B cell (primary cell): ENCODE measurements around the gene PELI1. TPM values are rescaled to one million over a fixed set of nuclear protein-coding genes. Genes with fewer than 3 reads are reported as not detected.

Source experiments
- ATAC-seq: fragments of 200-7000 bp; cut with Tn5 transposase; one replicate; pipeline ENCODE4 v1.10.0; 2021; ENCODE audit warnings: low read depth, mild to moderate bottlenecking, moderate number of reproducible peaks, moderate library complexity
- CTCF ChIA-PET: fragments of 350-600 bp; sonication (Branson Sonifier 250); formaldehyde crosslinking; loops from one replicate; lab custom pipeline; 2021; ENCODE audit warnings: antibody characterized with exemption, inconsistent platforms; lab: Charles Lee
- POLR2A ChIA-PET: fragments of 350-600 bp; sonication (Branson Sonifier 250); formaldehyde crosslinking; loops from one replicate; lab custom pipeline; 2021; ENCODE audit warnings: antibody characterized with exemption; lab: Charles Lee
- DNase-seq: peaks from one replicate; pipeline ENCODE4 v3.0.0; 2013
- H2AFZ ChIP-seq: 2 replicates; pipeline ENCODE4 v1.6.1; 2012; ENCODE audit warnings: mild to moderate bottlenecking, low read depth, low read length; ENCODE audit not compliant: insufficient read depth, poor library complexity, severe bottlenecking
- H3K27ac ChIP-seq, 2 donors: 1 replicate in 1 of 2; 2 replicates in 1 of 2; pipeline ENCODE4 v1.5.1; 2012 to 2013; ENCODE audit warnings: low read length in 2 of 2, mild to moderate bottlenecking in 2 of 2, moderate library complexity in 1 of 2
- H3K27me3 ChIP-seq, 4 experiments: fragments of 200-600 bp in 1 of 4; sonication (generic) in 1 of 4; replicated peaks in 1 of 4; 1 replicate in 2 of 4; 2 replicates in 2 of 4; pipeline versions ENCODE4 v1.6.1 to v1.7.0; 2013 to 2016; ENCODE audit warnings: low read length in 3 of 4, mild to moderate bottlenecking in 2 of 4, mixed read lengths in 1 of 4, moderate library complexity in 1 of 4; ENCODE audit not compliant: insufficient read depth in 4 of 4, control insufficient read depth in 3 of 4; ENCODE audit errors: control extremely low read depth in 1 of 4
- H3K36me3 ChIP-seq, 2 experiments: replicated peaks in 1 of 2; 1 replicate in 1 of 2; 2 replicates in 1 of 2; pipeline versions ENCODE4 v1.6.1 to v1.7.1; 2013; ENCODE audit warnings: low read length in 1 of 2; ENCODE audit not compliant: insufficient read depth in 2 of 2, control insufficient read depth in 1 of 2; ENCODE audit errors: control extremely low read depth in 1 of 2, extremely low read depth in 1 of 2
- H3K4me1 ChIP-seq, 2 donors: fragments of 200-600 bp in 1 of 2; sonication (generic) in 1 of 2; 1 replicate in 1 of 2; 2 replicates in 1 of 2; pipeline versions ENCODE4 v1.5.1 to v1.6.1; 2013 to 2017; ENCODE audit warnings: low read length in 2 of 2; ENCODE audit not compliant: control insufficient read depth in 2 of 2, insufficient read depth in 2 of 2
- H3K4me2 ChIP-seq: replicated peaks from 2 replicates; pipeline ENCODE3; 2012; ENCODE audit warnings: mild to moderate bottlenecking, low read depth, low read length; ENCODE audit not compliant: poor library complexity, severe bottlenecking
- H3K4me3 ChIP-seq, 5 experiments: fragments of 200-600 bp in 1 of 5; sonication (generic) in 1 of 5; 1 replicate in 3 of 5; 2 replicates in 2 of 5; pipeline versions ENCODE4 v1.5.1 to v1.7.0; 2011 to 2016; ENCODE audit warnings: low read length in 4 of 5, mild to moderate bottlenecking in 4 of 5, low read depth in 2 of 5, control low read depth in 1 of 5, moderate library complexity in 1 of 5; ENCODE audit not compliant: insufficient read depth in 1 of 5; ENCODE audit errors: control extremely low read depth in 1 of 5, extremely low read depth in 1 of 5
- H3K79me2 ChIP-seq: fragments of 200-600 bp; sonication (generic); one replicate; pipeline ENCODE4 v1.6.0; 2016; ENCODE audit warnings: low read length; ENCODE audit not compliant: control insufficient read depth, insufficient read depth
- H3K9ac ChIP-seq: fragments of 200-600 bp; sonication (generic); 2 replicates; pipeline ENCODE4 v1.6.1; 2017; ENCODE audit warnings: mild to moderate bottlenecking, low read length, moderate library complexity
- H3K9me3 ChIP-seq, 3 donors: one replicate each; pipeline versions ENCODE4 v1.6.1 to v1.7.1; 2013; ENCODE audit warnings: low read length in 2 of 3; ENCODE audit not compliant: control insufficient read depth in 2 of 3, insufficient read depth in 1 of 3; ENCODE audit errors: control extremely low read depth in 1 of 3
- H4K20me1 ChIP-seq: 2 replicates; pipeline ENCODE4 v1.6.0; 2012; ENCODE audit warnings: mild to moderate bottlenecking, low read length; ENCODE audit not compliant: insufficient read depth, control insufficient read depth, poor library complexity, severe bottlenecking
- H3K27ac Mint-ChIP-seq: one replicate; pipeline ENCODE4 v1.8.0; 2021; ENCODE audit warnings: mixed read lengths
- H3K27me3 Mint-ChIP-seq: one replicate; pipeline ENCODE4 v1.8.0; 2021; ENCODE audit warnings: mixed read lengths
- H3K4me1 Mint-ChIP-seq: one replicate; pipeline ENCODE4 v1.8.0; 2021; ENCODE audit warnings: mixed read lengths
- H3K4me3 Mint-ChIP-seq: one replicate; pipeline ENCODE4 v1.8.0; 2021; ENCODE audit warnings: mixed read lengths
- H3K9me3 Mint-ChIP-seq: one replicate; pipeline ENCODE4 v1.8.0; 2022; ENCODE audit warnings: mixed read lengths; ENCODE audit not compliant: insufficient read depth
- CTCF ChIP-seq: fragments of 200-600 bp; IDR thresholded peaks from one replicate; pipeline ENCODE4 v1.8.0; 2022; ENCODE audit warnings: antibody characterized with exemption, mild to moderate bottlenecking
- EZH2 ChIP-seq: IDR thresholded peaks from 2 replicates; pipeline ENCODE4 v1.6.1; 2012; ENCODE audit warnings: borderline replicate concordance, low read depth, mild to moderate bottlenecking, moderate library complexity, low read length; ENCODE audit not compliant: insufficient read depth, poor library complexity, severe bottlenecking
- WGBS: methylation state at CpG from one replicate; pipeline ENCODE4 v1.1.5; 2013; ENCODE audit warnings: missing lambda C conversion rate; ENCODE audit not compliant: insufficient coverage; 5-methylcytosine and 5-hydroxymethylcytosine counted together
- intact Hi-C: fragments of 100-400 bp; cut with micrococcal nuclease; formaldehyde crosslinking; loops from one replicate; pipeline ENCODE4 v1.10.0; 2022
- polyA plus RNA-seq: library from polyadenylated mRNA; depleted of rRNA; stranded (reverse); fragments of >200 nt; gene quantifications from 2 replicates; pipeline ENCODE4 v1.2.3, GENCODE V29; 2012
- total RNA-seq, 2 donors: library from RNA; stranded (reverse); fragments of 120-200 nt in 1 of 2; gene quantifications; 1 replicate in 1 of 2; 2 replicates in 1 of 2; pipeline versions ENCODE4 v1.2.3 to v1.2.4, GENCODE V29; 2013 to 2022

The PELI1 gene
- total and polyA plus RNA-seq, 2 donors (not counting 1 experiment from before 2014, with no cell fraction given), result 45.3 to 115 TPM

DNA sequence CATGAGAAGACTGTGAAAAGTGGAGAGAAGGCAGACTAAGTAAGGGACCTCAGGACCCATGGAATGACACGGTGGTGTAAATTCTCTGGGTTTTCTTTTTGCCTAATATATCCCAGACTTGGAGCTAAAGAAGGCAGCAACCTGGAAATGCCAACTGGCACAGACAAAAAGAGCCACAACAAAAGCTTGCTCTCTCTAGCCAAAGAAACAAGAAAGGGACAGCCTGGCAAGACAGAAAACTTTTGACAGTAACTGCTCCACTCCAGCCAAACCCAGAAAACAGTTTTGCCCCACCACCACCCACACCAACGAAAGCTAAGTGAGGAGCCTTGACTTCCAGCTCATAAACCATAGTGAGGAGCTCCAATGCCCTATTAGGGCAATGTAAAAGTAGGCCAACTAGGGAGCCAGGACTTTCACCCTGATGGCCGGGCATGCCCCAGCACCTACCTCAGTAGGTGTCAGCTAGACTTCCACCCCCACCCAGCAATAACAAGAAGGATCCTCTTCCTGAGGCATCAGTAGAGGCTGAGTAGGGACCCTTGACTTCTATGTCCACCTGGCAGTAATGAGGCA is 35.5 kb downstream of the PELI1 start:
- no peak overlapping the region for H3K27ac ChIP-seq
- CTCF ChIA-PET, result interaction anchor here (1.5 kb wide), 1 partner anchor 221 kb away, joined by 5 read pairs; no protein-coding TSS in a partner anchor
- intact Hi-C loops, result no loop called here
- no peak overlapping the region for H3K9ac ChIP-seq
- peaks cover 42% of the 10 kb centered on the region for H4K20me1 ChIP-seq
- ATAC-seq, result no peak
- H3K4me3 ChIP-seq, result no peak overlapping the region
- TF ChIP-seq EZH2 (no peak), CTCF (no peak)
- H3K4me1 ChIP-seq, result peaks cover 0 to under 1% of the 10 kb centered on the region in 2 donors
- no peak overlapping the region for H3K27ac Mint-ChIP-seq
- POLR2A ChIA-PET, result no interaction called here
- WGBS, result 89% methylated on average over 1 of the region's 3 CpGs
- H3K9me3 Mint-ChIP-seq, result no peaks in the 10 kb centered on the region
- DNase-seq, result no peak
- peaks cover 40% of the 10 kb centered on the region for H3K79me2 ChIP-seq
- H3K4me2 ChIP-seq, result no peak overlapping the region
- no peaks in the 10 kb centered on the region for H3K9me3 ChIP-seq
- no peak overlapping the region for H2AFZ ChIP-seq
- no peaks in the 10 kb centered on the region for H3K27me3 Mint-ChIP-seq
- H3K27me3 ChIP-seq, result no peaks in the 10 kb centered on the region
- H3K4me1 Mint-ChIP-seq, result peaks cover 35% of the 10 kb centered on the region
- peaks cover 10 to 33% of the 10 kb centered on the region in 2 experiments for H3K36me3 ChIP-seq
- H3K4me3 Mint-ChIP-seq, result no peak overlapping the region

GRCh38 chr2:64106481-64106880 is 37.7 kb downstream of the PELI1 start:
- no peaks in the 10 kb centered on the region for H3K27me3 Mint-ChIP-seq
- ChIA-PET POLR2A (no interaction called here), CTCF (interaction anchor here (2.0 kb wide), 1 partner anchor 222 kb away, joined by 7 read pairs; no protein-coding TSS in a partner anchor)
- DNase-seq (no peak), ATAC-seq (no peak)
- WGBS, result 100% methylated on average over 1 of the region's 3 CpGs
- H3K36me3 ChIP-seq, result peaks cover 10 to 41% of the 10 kb centered on the region in 2 experiments
- TF ChIP-seq EZH2 (no peak), CTCF (no peak)
- H3K27me3 ChIP-seq, result no peaks in the 10 kb centered on the region
- intact Hi-C loops, result no loop called here
- H2AFZ ChIP-seq, result no peak overlapping the region
- peaks cover 40% of the 10 kb centered on the region for H3K4me1 Mint-ChIP-seq
- no peak overlapping the region for H3K9ac ChIP-seq
- no peak overlapping the region for H3K27ac Mint-ChIP-seq
- no peaks in the 10 kb centered on the region for H3K9me3 ChIP-seq
- no peak overlapping the region for H3K4me3 Mint-ChIP-seq
- peaks cover 24% of the 10 kb centered on the region for H4K20me1 ChIP-seq
- H3K4me1 ChIP-seq, result peaks cover 2 to 6% of the 10 kb centered on the region in 2 donors
- peaks cover 23% of the 10 kb centered on the region for H3K79me2 ChIP-seq
- H3K9me3 Mint-ChIP-seq, result no peaks in the 10 kb centered on the region
- H3K4me2 ChIP-seq, result no peak overlapping the region
- no peak overlapping the region for H3K27ac ChIP-seq
- H3K4me3 ChIP-seq, result no peak overlapping the region
